Endothelial cell of umbilical vein (primary cell): ENCODE measurements around the gene OR10H4.
"Not testable (repeated sequence)": the region's sequence is repeated elsewhere in the genome, so short reads cannot be mapped to it uniquely, and the experiment has no call there.

Source experiments
- EZH2 ChIP-seq: IDR thresholded peaks from 2 replicates; pipeline ENCODE4 v1.6.1; 2012; ENCODE audit warnings: borderline replicate concordance, low read depth, mild to moderate bottlenecking, moderate library complexity, low read length, inconsistent platforms; ENCODE audit not compliant: severe bottlenecking
- FOS ChIP-seq: IDR thresholded peaks from 2 replicates; pipeline ENCODE4 v1.6.1; 2011; ENCODE audit warnings: mild to moderate bottlenecking, low read length, moderate library complexity, borderline replicate concordance; ENCODE audit not compliant: insufficient read depth
- GATA2 ChIP-seq: IDR thresholded peaks from 2 replicates; pipeline ENCODE4 v1.7.0; 2011; ENCODE audit warnings: low read depth, mild to moderate bottlenecking, moderate library complexity, mixed read lengths, low read length; ENCODE audit not compliant: insufficient read length, insufficient read depth
- JUN ChIP-seq: IDR thresholded peaks from 2 replicates; pipeline ENCODE4 v1.6.1; 2011; ENCODE audit warnings: borderline replicate concordance, low read depth; ENCODE audit not compliant: insufficient read length, insufficient read depth
- MYC ChIP-seq: IDR thresholded peaks from one replicate; pipeline ENCODE4 v1.6.1; 2011; ENCODE audit warnings: mild to moderate bottlenecking, low read depth, low read length
- POLR2A ChIP-seq: IDR thresholded peaks from 2 replicates; pipeline ENCODE4 v1.6.1; 2012; ENCODE audit warnings: low read depth, mild to moderate bottlenecking, control low read depth, low read length
- POLR2AphosphoS5 ChIP-seq: IDR thresholded peaks from 2 replicates; pipeline ENCODE4 v1.6.1; 2012; ENCODE audit warnings: low read depth, mild to moderate bottlenecking, control low read depth, low read length, moderate library complexity; ENCODE audit not compliant: insufficient read depth
- TF ChIP-seq, protein P1 (sequence below), 2 donors: IDR thresholded peaks; 1 replicate in 1 of 2; 2 replicates in 1 of 2; pipeline ENCODE4 v1.5.1; 2011; ENCODE audit warnings: low read length in 2 of 2, mild to moderate bottlenecking in 2 of 2, moderate library complexity in 2 of 2, control low read depth in 1 of 2, inconsistent platforms in 1 of 2, low read depth in 1 of 2; ENCODE audit not compliant: insufficient read depth in 1 of 2; ENCODE audit errors: extremely low read depth in 1 of 2
- TF ChIP-seq, protein P2 (sequence below): IDR thresholded peaks from 2 replicates; pipeline ENCODE4 v1.6.1; 2011; ENCODE audit not compliant: insufficient read depth, insufficient read length

DNA sequence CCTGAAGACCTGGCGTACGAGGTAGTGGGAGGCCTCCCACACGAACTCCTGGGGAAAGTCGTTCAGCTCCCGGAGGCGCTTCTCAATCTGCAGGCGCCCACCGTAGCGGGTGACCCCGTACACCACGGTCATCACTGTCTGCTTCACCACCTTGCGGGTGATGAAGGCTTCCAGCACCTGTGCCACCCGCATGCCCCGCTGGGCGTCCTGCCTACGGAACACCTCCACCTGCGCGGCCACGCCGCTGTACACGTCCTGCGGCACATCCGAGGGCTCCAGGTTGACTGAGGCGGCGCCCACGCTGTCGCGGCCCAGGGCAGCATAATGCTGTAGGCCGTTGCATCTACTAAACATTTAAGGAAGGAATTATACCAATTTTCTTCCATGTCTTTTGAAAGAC, 45.9 kb upstream of the OR10H4 start:
- TF ChIP-seq, protein P1, sequence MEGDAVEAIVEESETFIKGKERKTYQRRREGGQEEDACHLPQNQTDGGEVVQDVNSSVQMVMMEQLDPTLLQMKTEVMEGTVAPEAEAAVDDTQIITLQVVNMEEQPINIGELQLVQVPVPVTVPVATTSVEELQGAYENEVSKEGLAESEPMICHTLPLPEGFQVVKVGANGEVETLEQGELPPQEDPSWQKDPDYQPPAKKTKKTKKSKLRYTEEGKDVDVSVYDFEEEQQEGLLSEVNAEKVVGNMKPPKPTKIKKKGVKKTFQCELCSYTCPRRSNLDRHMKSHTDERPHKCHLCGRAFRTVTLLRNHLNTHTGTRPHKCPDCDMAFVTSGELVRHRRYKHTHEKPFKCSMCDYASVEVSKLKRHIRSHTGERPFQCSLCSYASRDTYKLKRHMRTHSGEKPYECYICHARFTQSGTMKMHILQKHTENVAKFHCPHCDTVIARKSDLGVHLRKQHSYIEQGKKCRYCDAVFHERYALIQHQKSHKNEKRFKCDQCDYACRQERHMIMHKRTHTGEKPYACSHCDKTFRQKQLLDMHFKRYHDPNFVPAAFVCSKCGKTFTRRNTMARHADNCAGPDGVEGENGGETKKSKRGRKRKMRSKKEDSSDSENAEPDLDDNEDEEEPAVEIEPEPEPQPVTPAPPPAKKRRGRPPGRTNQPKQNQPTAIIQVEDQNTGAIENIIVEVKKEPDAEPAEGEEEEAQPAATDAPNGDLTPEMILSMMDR (IDR thresholded peaks at IDR 0.05; ENCODE audit: extremely low read depth in 1 of 2, insufficient read depth in 1 of 2, low read depth in 1 of 2, low read length in 2 of 2), result not testable (repeated sequence)
- TF ChIP-seq FOS, POLR2AphosphoS5, JUN, EZH2, POLR2A, MYC, GATA2: not testable (repeated sequence)
- TF ChIP-seq, protein P2, sequence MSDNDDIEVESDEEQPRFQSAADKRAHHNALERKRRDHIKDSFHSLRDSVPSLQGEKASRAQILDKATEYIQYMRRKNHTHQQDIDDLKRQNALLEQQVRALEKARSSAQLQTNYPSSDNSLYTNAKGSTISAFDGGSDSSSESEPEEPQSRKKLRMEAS, result not testable (repeated sequence)
